NCI-H146 treated with DMSO at 0.1 percent for 48 hours (cell line): ENCODE results near the gene WNT9A.

Experiments
- DNase-seq: peaks from one replicate; lab custom pipeline; 2025; ENCODE audit not compliant: unreplicated experiment; lab: John Stamatoyannopoulos, UW

Gene WNT9A

GRCh38 chr1:227924833-227925574, 22.7 kb downstream of the WNT9A start:
- no peak for DNase-seq

GRCh38 chr1:227924168-227924832, 23.4 kb downstream of the WNT9A start:
- no peak for DNase-seq

GRCh38 chr1:227923353-227924167, 24.2 kb downstream of the WNT9A start:
- no peak for DNase-seq

GRCh38 chr1:227922501-227923352, 25.0 kb downstream of the WNT9A start:
- no peak for DNase-seq

GRCh38 chr1:227921461-227922185, 26.1 kb downstream of the WNT9A start:
- DNase-seq: no peak

- no peak for DNase-seq
Measured at GRCh38 chr1:227920896-227921295, 26.8 kb downstream of the WNT9A start.

- DNase-seq: no peak
Measured at GRCh38 chr1:227920426-227920825, 27.3 kb downstream of the WNT9A start.

GRCh38 chr1:227919906-227920305, 27.8 kb downstream of the WNT9A start:
- DNase-seq: no peak

GRCh38 chr1:227918736-227919135, 29.0 kb downstream of the WNT9A start:
- DNase-seq: no peak

- no peak for DNase-seq
Measured at GRCh38 chr1:227918083-227918700, 29.5 kb downstream of the WNT9A start.

GRCh38 chr1:227917081-227917950, 30.4 kb downstream of the WNT9A start:
- DNase-seq: no peak

GRCh38 chr1:227916655-227917054, 31.1 kb downstream of the WNT9A start:
- DNase-seq: no peak

- peak; percentile 51 for DNase-seq
Measured at GRCh38 chr1:227915564-227916553, 31.9 kb downstream of the WNT9A start.

- no peak for DNase-seq
Measured at GRCh38 chr1:227914801-227915563, 32.8 kb downstream of the WNT9A start.

GRCh38 chr1:227913764-227914721, 33.7 kb downstream of the WNT9A start:
- DNase-seq: peak; percentile 51

- DNase-seq: no peak
Measured at GRCh38 chr1:227913396-227913763, 34.4 kb downstream of the WNT9A start.
